Calu3 (cell line): ENCODE results near the gene CTF1. TPM values are rescaled to one million over a fixed set of nuclear protein-coding genes. Genes with fewer than 3 reads are reported as not detected.

ENCODE experiments used
- BruUV-seq: library from RNA; stranded (reverse); fragments of 400-500 nt; replicated peaks from 2 replicates; lab custom pipeline; 2021; lab: Mats Ljungman, UMichigan
- CTCF ChIA-PET: fragments of 300-600 bp; sonication (Branson Sonifier 250); formaldehyde crosslinking; loops from one replicate; lab custom pipeline; 2022; ENCODE audit warnings: antibody characterized with exemption; lab: Charles Lee
- DNase-seq: peaks from one replicate; pipeline ENCODE4 v3.0.0; 2022
- H3K27ac Mint-ChIP-seq: one replicate; pipeline ENCODE4 v1.8.0; 2022; ENCODE audit warnings: mixed read lengths; ENCODE audit not compliant: unreplicated experiment
- H3K27me3 Mint-ChIP-seq: one replicate; pipeline ENCODE4 v1.8.0; 2022; ENCODE audit warnings: mixed read lengths; ENCODE audit not compliant: unreplicated experiment
- H3K36me3 Mint-ChIP-seq: one replicate; pipeline ENCODE4 v1.8.0; 2022; ENCODE audit warnings: mild to moderate bottlenecking, moderate library complexity, mixed read lengths; ENCODE audit not compliant: insufficient read depth, unreplicated experiment
- H3K4me1 Mint-ChIP-seq: one replicate; pipeline ENCODE4 v1.8.0; 2022; ENCODE audit warnings: mild to moderate bottlenecking, low read depth, mixed read lengths; ENCODE audit not compliant: unreplicated experiment
- H3K4me3 Mint-ChIP-seq: one replicate; pipeline ENCODE4 v1.8.0; 2022; ENCODE audit warnings: mild to moderate bottlenecking, low read depth, moderate library complexity, mixed read lengths; ENCODE audit not compliant: unreplicated experiment
- H3K9me3 Mint-ChIP-seq: one replicate; pipeline ENCODE4 v1.8.0; 2022; ENCODE audit warnings: low read depth, mixed read lengths; ENCODE audit not compliant: unreplicated experiment
- CTCF ChIP-seq: fragments of 200-600 bp; IDR thresholded peaks from one replicate; pipeline ENCODE4 v1.8.0; 2022; ENCODE audit warnings: antibody characterized with exemption; ENCODE audit not compliant: unreplicated experiment
- intact Hi-C: fragments of 100-400 bp; cut with micrococcal nuclease; formaldehyde crosslinking; loops from one replicate; pipeline ENCODE4 v1.10.0; 2022; ENCODE audit not compliant: unreplicated experiment
- total RNA-seq: library from RNA; stranded (reverse); gene quantifications from 2 replicates; pipeline ENCODE4 v1.2.3, GENCODE V29; 2022

Gene CTF1
- total RNA-seq, 1 experiment from 2014 or later = 1.9 TPM

GRCh38 chr16:30927789-30928378, 31.5 kb downstream of the CTF1 start:
- CTCF ChIA-PET = interaction anchor here (0.8 kb wide), 1 partner anchor 15 kb away, joined by 3 read pairs; no protein-coding TSS in a partner anchor
- Mint-ChIP-seq H3K4me3 (no peak overlapping the region), H3K4me1 (peaks cover 17% of the 10 kb centered on the region), H3K27ac (no peak overlapping the region), H3K27me3 (no peaks in the 10 kb centered on the region), H3K36me3 (peaks cover 39% of the 10 kb centered on the region), H3K9me3 (no peaks in the 10 kb centered on the region)
- no TSS peak for BruUV-seq
- no peak for TF ChIP-seq CTCF
- intact Hi-C loops = no loop called here
- DNase-seq = peak; percentile 41

GRCh38 chr16:30928390-30928789, 32.0 kb downstream of the CTF1 start:
- H3K9me3 Mint-ChIP-seq = no peaks in the 10 kb centered on the region
- CTCF ChIA-PET = interaction anchor here (0.5 kb wide), 1 partner anchor 122 kb away, joined by 3 read pairs; no protein-coding TSS in a partner anchor
- H3K4me3 Mint-ChIP-seq = no peak overlapping the region
- DNase-seq = no peak
- intact Hi-C loops = no loop called here
- no peaks in the 10 kb centered on the region for H3K27me3 Mint-ChIP-seq
- peaks cover 35% of the 10 kb centered on the region for H3K36me3 Mint-ChIP-seq
- BruUV-seq = no TSS peak
- peaks cover 17% of the 10 kb centered on the region for H3K4me1 Mint-ChIP-seq
- H3K27ac Mint-ChIP-seq = no peak overlapping the region
- TF ChIP-seq CTCF = no peak

- Mint-ChIP-seq H3K9me3 (no peaks in the 10 kb centered on the region), H3K27ac (no peak overlapping the region), H3K27me3 (no peaks in the 10 kb centered on the region), H3K36me3 (peaks cover 33% of the 10 kb centered on the region), H3K4me3 (no peak overlapping the region), H3K4me1 (peaks cover 17% of the 10 kb centered on the region)
- CTCF ChIA-PET = no interaction called here
- no peak for TF ChIP-seq CTCF
- BruUV-seq = no TSS peak
- DNase-seq = no peak
- intact Hi-C loops = no loop called here
These were observed 32.8 kb downstream of the CTF1 start for GRCh38 chr16:30929167-30929566.

- no peaks in the 10 kb centered on the region for H3K27me3 Mint-ChIP-seq
- peaks cover 30% of the 10 kb centered on the region for H3K36me3 Mint-ChIP-seq
- no TSS peak for BruUV-seq
- DNase-seq = no peak
- intact Hi-C loops = no loop called here
- no peak overlapping the region for H3K27ac Mint-ChIP-seq
- H3K4me1 Mint-ChIP-seq = peaks cover 11% of the 10 kb centered on the region
- no peak overlapping the region for H3K4me3 Mint-ChIP-seq
- CTCF ChIA-PET = no interaction called here
- TF ChIP-seq CTCF = no peak
- no peaks in the 10 kb centered on the region for H3K9me3 Mint-ChIP-seq
These were observed 33.8 kb downstream of the CTF1 start for GRCh38 chr16:30930160-30930571.
